Activated CD8-positive, alpha-beta T cell treated with anti-CD3 and anti-CD28 coated beads for 36 hours (primary cell): ENCODE data around the gene BLOC1S6. TPM values are rescaled to one million over a fixed set of nuclear protein-coding genes. Genes with fewer than 3 reads are reported as not detected.

Experiments
- ATAC-seq: fragments of 200-7000 bp; cut with Tn5 transposase; one replicate; pipeline ENCODE4 v1.10.0; 2021; ENCODE audit warnings: mild to moderate bottlenecking, moderate library complexity
- CTCF ChIA-PET: fragments of 350-600 bp; sonication (Branson Sonifier 250); formaldehyde crosslinking; loops from one replicate; lab custom pipeline; 2021; ENCODE audit warnings: antibody characterized with exemption; lab: Charles Lee
- POLR2A ChIA-PET: fragments of 350-600 bp; sonication (Branson Sonifier 250); formaldehyde crosslinking; loops from one replicate; lab custom pipeline; 2021; ENCODE audit warnings: antibody characterized with exemption; lab: Charles Lee
- DNase-seq: peaks from one replicate; pipeline ENCODE4 v3.0.0-alpha.2; 2020
- H3K27ac Mint-ChIP-seq: one replicate; pipeline ENCODE4 v1.8.0; 2021; ENCODE audit warnings: mild to moderate bottlenecking, mixed read lengths
- H3K27me3 Mint-ChIP-seq: one replicate; pipeline ENCODE4 v1.8.0; 2021; ENCODE audit warnings: mixed read lengths
- H3K36me3 Mint-ChIP-seq: one replicate; pipeline ENCODE4 v1.8.0; 2021; ENCODE audit warnings: low read depth, mixed read lengths
- H3K4me1 Mint-ChIP-seq: one replicate; pipeline ENCODE4 v1.8.0; 2021; ENCODE audit warnings: low read depth, mixed read lengths
- H3K4me3 Mint-ChIP-seq: one replicate; pipeline ENCODE4 v1.8.0; 2021; ENCODE audit warnings: mild to moderate bottlenecking, moderate library complexity, mixed read lengths
- H3K9me3 Mint-ChIP-seq: one replicate; pipeline ENCODE4 v1.8.0; 2021; ENCODE audit warnings: mixed read lengths
- CTCF ChIP-seq: fragments of 200-600 bp; IDR thresholded peaks from one replicate; pipeline ENCODE4 v1.8.0; 2022; ENCODE audit warnings: antibody characterized with exemption, mild to moderate bottlenecking
- intact Hi-C: fragments of 100-400 bp; cut with micrococcal nuclease; formaldehyde crosslinking; loops from one replicate; pipeline ENCODE4 v1.10.0; 2022
- total RNA-seq, 2 experiments: library from RNA; stranded (reverse); gene quantifications; one replicate each; pipeline ENCODE4 v1.2.3, GENCODE V29; 2021

The BLOC1S6 gene
- total RNA-seq, 2 experiments from 2014 or later = 43.3 to 46.9 TPM

DNA sequence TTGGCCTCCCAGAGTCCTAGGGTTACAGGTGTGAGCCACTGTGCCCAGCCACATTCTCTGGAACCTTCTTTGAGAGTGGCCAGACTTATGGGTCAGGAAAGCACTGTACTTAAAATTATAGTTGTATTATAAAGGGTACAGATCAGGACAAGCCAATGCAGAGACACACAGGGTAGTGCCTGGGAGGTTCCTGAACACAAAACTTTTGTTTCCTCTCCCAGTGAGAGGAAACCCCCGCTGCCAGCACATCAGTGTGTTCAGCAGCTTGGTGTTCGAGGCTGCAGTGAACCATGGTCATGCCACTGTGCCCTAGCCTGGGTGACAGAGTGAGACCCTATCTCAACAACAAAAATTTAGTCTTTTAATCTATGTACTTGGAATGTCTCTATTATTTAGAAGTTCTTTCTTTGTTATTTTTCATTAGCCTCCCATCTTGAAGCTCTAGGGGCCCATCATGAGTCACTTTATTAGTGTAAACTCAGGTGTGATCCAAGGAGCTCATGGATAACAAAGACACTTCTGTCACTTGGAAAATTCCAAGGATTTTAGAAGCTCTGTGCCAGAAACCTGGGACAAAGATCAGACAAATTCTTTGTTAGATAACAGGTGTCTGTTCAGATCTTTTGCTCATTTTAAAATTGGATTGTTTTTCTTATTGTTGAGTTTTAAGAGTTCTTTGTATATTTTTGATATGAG, 7.8 kb downstream of the BLOC1S6 start:
- DNase-seq (no peak), ATAC-seq (no peak)
- Mint-ChIP-seq H3K4me1 (peaks cover 19% of the 10 kb centered on the region), H3K36me3 (peaks cover 41% of the 10 kb centered on the region), H3K9me3 (no peaks in the 10 kb centered on the region), H3K27me3 (no peaks in the 10 kb centered on the region), H3K4me3 (no peak overlapping the region), H3K27ac (no peak overlapping the region)
- POLR2A ChIA-PET = interaction anchor here (0.6 kb wide), 1 partner anchor 1944 kb away, joined by 3 read pairs; no protein-coding TSS in a partner anchor
- intact Hi-C loops = no loop called here
- TF ChIP-seq CTCF = no peak
- CTCF ChIA-PET = interaction anchor here (1.4 to 1.5 kb wide), 2 partner anchors 21 to 92 kb away, joined by 3 read pairs; no protein-coding TSS in a partner anchor

- ATAC-seq (no peak), DNase-seq (no peak)
- no peaks in the 10 kb centered on the region for H3K9me3 Mint-ChIP-seq
- TF ChIP-seq CTCF = no peak
- intact Hi-C loops = no loop called here
- ChIA-PET CTCF (interaction anchor here (1.0 to 3.3 kb wide), 3 partner anchors 10 to 146 kb away, joined by 3 to 11 read pairs (median 11); no protein-coding TSS in a partner anchor), POLR2A (interaction anchor here (1.0 to 1.5 kb wide), 2 partner anchors 16 to 147 kb away, joined by 3 to 5 read pairs; partner anchors contain the start of gene BLOC1S6)
- peaks cover 6% of the 10 kb centered on the region for H3K4me1 Mint-ChIP-seq
- H3K27me3 Mint-ChIP-seq = no peaks in the 10 kb centered on the region
- no peak overlapping the region for H3K4me3 Mint-ChIP-seq
- H3K36me3 Mint-ChIP-seq = peaks cover 10% of the 10 kb centered on the region
- H3K27ac Mint-ChIP-seq = no peak overlapping the region
Measured at GRCh38 chr15:45603881-45604280, 16.7 kb downstream of the BLOC1S6 start.

DNA sequence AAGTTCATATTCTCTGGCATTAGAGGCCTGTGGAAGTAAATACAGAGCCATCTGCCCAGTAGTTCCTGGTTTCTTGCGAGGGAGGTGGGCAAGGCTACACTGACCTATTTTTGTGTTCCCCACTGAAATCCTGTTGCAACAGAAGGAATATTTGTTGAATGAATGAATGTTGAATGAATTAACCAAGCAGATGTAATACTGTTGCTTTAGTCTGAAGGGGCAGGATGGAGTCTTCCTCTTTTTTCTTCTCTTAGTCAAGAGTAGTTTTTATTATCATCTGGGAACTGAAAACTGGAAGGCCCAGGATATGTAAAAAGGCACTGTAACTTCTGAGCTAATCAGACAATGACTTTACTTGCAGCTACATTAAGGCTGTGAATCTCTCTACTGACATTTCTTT, 17.1 kb downstream of the BLOC1S6 start:
- Mint-ChIP-seq H3K27me3 (no peaks in the 10 kb centered on the region), H3K4me1 (peaks cover 6% of the 10 kb centered on the region), H3K27ac (peak overlapping the region; percentile 36), H3K36me3 (peaks cover 10% of the 10 kb centered on the region), H3K9me3 (no peaks in the 10 kb centered on the region), H3K4me3 (no peak overlapping the region)
- no peak for ATAC-seq
- POLR2A ChIA-PET = no interaction called here
- no peak for DNase-seq
- CTCF ChIA-PET = interaction anchor here (1.0 to 3.3 kb wide), 3 partner anchors 10 to 146 kb away, joined by 3 to 11 read pairs (median 11); no protein-coding TSS in a partner anchor
- intact Hi-C loops = no loop called here
- no peak for TF ChIP-seq CTCF

DNA sequence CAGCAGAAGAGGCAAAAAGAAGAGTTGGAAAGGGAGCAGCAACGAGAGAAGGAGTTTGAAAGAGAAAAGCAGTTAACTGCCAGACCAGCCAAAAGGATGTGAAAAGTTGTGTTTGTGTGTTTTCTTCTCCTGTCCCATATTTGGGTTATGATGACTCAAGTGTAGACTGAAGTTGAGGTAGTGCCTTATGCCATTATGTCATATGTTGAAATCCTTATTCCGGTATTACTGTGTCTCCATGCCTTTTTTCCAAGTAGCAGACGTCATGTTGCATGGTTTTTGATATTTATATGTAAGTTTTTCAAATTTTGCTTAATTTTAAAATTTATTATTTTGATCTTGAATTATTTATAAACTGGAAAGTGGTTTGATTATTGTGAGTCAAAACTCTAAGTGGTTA, 19.2 kb downstream of the BLOC1S6 start:
- H3K9me3 Mint-ChIP-seq = no peaks in the 10 kb centered on the region
- H3K4me3 Mint-ChIP-seq = no peak overlapping the region
- no peaks in the 10 kb centered on the region for H3K27me3 Mint-ChIP-seq
- intact Hi-C loops = no loop called here
- H3K4me1 Mint-ChIP-seq = peaks cover 6% of the 10 kb centered on the region
- POLR2A ChIA-PET = interaction anchor here (2.5 kb wide), 1 partner anchor 19 kb away, joined by 8 read pairs; the partner anchor contains the start of gene BLOC1S6
- H3K36me3 Mint-ChIP-seq = peaks cover 8% of the 10 kb centered on the region
- TF ChIP-seq CTCF = no peak
- no peak for ATAC-seq
- peak overlapping the region; percentile 34 for H3K27ac Mint-ChIP-seq
- CTCF ChIA-PET = interaction anchor here (1.0 to 1.8 kb wide), 2 partner anchors 10 to 18 kb away, joined by 3 to 5 read pairs; no protein-coding TSS in a partner anchor
- no peak for DNase-seq

- DNase-seq (no peak), ATAC-seq (no peak)
- no peaks in the 10 kb centered on the region for H3K27me3 Mint-ChIP-seq
- H3K4me3 Mint-ChIP-seq = no peak overlapping the region
- TF ChIP-seq CTCF = no peak
- no peaks in the 10 kb centered on the region for H3K9me3 Mint-ChIP-seq
- H3K4me1 Mint-ChIP-seq = peaks cover 6% of the 10 kb centered on the region
- ChIA-PET CTCF (interaction anchor here (1.8 kb wide), 1 partner anchor 10 kb away, joined by 5 read pairs; no protein-coding TSS in a partner anchor), POLR2A (interaction anchor here (2.5 kb wide), 1 partner anchor 20 kb away, joined by 8 read pairs; the partner anchor contains the start of gene BLOC1S6)
- intact Hi-C loops = no loop called here
- H3K27ac Mint-ChIP-seq = no peak overlapping the region
- peaks cover 8% of the 10 kb centered on the region for H3K36me3 Mint-ChIP-seq
Measured at GRCh38 chr15:45606841-45607240, 19.7 kb downstream of the BLOC1S6 start.
